Lower lobe of right lung (tissue), 2 donors: ENCODE measurements around the gene OR2T33. TPM values are rescaled to one million over a fixed set of nuclear protein-coding genes. Genes with fewer than 3 reads are reported as not detected.

Experiments
- ATAC-seq, 2 donors: fragments of 200-7000 bp; cut with Tn5 transposase; one replicate each; pipeline ENCODE4 v1.9.1; 2020 to 2022; ENCODE audit warnings: mild to moderate bottlenecking in 2 of 2, moderate library complexity in 2 of 2
- DNase-seq: peaks from one replicate; pipeline ENCODE4 v3.0.0-alpha.2; 2020
- H3K27ac ChIP-seq: fragments of 200-600 bp; one replicate; pipeline ENCODE4 v1.8.0; 2022
- H3K27me3 ChIP-seq: fragments of 200-600 bp; one replicate; pipeline ENCODE4 v1.8.0; 2022; ENCODE audit warnings: low read depth
- H3K36me3 ChIP-seq: fragments of 200-600 bp; one replicate; pipeline ENCODE4 v1.8.0; 2022; ENCODE audit warnings: mild to moderate bottlenecking
- H3K4me1 ChIP-seq: fragments of 200-600 bp; one replicate; pipeline ENCODE4 v1.8.0; 2022
- H3K4me3 ChIP-seq: fragments of 200-600 bp; one replicate; pipeline ENCODE4 v1.8.0; 2022; ENCODE audit warnings: mild to moderate bottlenecking
- H3K9me3 ChIP-seq: fragments of 200-600 bp; one replicate; pipeline ENCODE4 v1.8.0; 2022
- intact Hi-C: fragments of 100-400 bp; cut with DNase I; formaldehyde crosslinking; loops from one replicate; pipeline ENCODE4 v1.11.0; 2022
- total RNA-seq: library from RNA; stranded (reverse); fragmentation: NEBNext Ultra II Directional; extraction: Animal tissue kit (Norgen Biotek cat#: 25700); gene quantifications from one replicate; pipeline ENCODE4 v1.2.1, GENCODE V29; 2021
- TF ChIP-seq, protein P1 (sequence below): fragments of 200-600 bp; IDR thresholded peaks from one replicate; pipeline ENCODE4 v1.8.0; 2022; ENCODE audit warnings: antibody characterized with exemption, mild to moderate bottlenecking
- donor health status: DM: no; HTN: yes; CAD: no; lungs with severe emphysema.

The OR2T33 gene
- total RNA-seq, 1 donor from 2014 or later = not detected

DNA sequence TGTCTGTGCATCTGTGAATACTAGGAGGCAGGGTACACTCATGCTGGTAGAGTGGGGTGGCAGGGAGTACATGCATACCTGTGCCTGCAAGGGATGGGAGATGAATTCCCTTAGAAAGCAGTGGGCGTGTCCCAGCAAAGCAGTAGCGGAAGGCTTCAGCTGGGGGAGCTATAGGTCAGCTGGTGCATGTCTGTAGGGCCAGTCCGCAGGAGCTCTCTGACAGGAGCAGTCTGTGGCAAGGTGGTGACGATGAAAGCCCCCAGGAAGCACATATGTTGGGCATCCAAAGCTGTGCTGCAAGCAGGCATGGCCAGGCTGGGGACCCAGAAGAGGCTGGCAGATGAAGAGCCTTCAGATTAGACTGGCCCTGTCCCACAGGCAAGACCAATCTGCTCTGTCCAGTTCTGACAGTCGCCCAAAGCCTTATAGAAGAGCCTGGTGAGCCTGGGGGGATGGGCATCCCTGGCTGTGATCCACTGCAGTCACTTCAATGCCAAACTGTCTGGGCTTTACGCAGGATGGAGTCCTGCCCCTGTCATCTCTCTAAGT, 48.3 kb downstream of the OR2T33 start:
- DNase-seq (no peak), ATAC-seq (peak in 1 of 2 donors; percentile 25)
- TF ChIP-seq, protein P1, sequence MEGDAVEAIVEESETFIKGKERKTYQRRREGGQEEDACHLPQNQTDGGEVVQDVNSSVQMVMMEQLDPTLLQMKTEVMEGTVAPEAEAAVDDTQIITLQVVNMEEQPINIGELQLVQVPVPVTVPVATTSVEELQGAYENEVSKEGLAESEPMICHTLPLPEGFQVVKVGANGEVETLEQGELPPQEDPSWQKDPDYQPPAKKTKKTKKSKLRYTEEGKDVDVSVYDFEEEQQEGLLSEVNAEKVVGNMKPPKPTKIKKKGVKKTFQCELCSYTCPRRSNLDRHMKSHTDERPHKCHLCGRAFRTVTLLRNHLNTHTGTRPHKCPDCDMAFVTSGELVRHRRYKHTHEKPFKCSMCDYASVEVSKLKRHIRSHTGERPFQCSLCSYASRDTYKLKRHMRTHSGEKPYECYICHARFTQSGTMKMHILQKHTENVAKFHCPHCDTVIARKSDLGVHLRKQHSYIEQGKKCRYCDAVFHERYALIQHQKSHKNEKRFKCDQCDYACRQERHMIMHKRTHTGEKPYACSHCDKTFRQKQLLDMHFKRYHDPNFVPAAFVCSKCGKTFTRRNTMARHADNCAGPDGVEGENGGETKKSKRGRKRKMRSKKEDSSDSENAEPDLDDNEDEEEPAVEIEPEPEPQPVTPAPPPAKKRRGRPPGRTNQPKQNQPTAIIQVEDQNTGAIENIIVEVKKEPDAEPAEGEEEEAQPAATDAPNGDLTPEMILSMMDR = no peak
- intact Hi-C loops = no loop called here
- Histone ChIP-seq H3K4me1 (no peaks in the 10 kb centered on the region), H3K36me3 (no peaks in the 10 kb centered on the region), H3K9me3 (no peaks in the 10 kb centered on the region), H3K27me3 (no peaks in the 10 kb centered on the region), H3K4me3 (no peak overlapping the region), H3K27ac (no peak overlapping the region)

- no peaks in the 10 kb centered on the region for H3K36me3 ChIP-seq
- no peak overlapping the region for H3K4me3 ChIP-seq
- no peaks in the 10 kb centered on the region for H3K9me3 ChIP-seq
- no peak for DNase-seq
- H3K4me1 ChIP-seq = no peaks in the 10 kb centered on the region
- H3K27ac ChIP-seq = no peak overlapping the region
- no peaks in the 10 kb centered on the region for H3K27me3 ChIP-seq
- intact Hi-C loops = no loop called here
- TF ChIP-seq, protein P1 = no peak
- no peak for ATAC-seq
Observed at GRCh38 chr1:248225537-248225936, 52.2 kb downstream of the OR2T33 start.

Other genes with a start within 250 kb of the OR2T33 start
- gene OR2L2, start 247.9 kb downstream of the OR2T33 start, total RNA-seq = not detected
- not detected for gene OR2L3, start 231.1 kb downstream of the OR2T33 start, total RNA-seq
- gene OR2L13, start 182.8 kb downstream of the OR2T33 start, total RNA-seq = not detected
- not detected for gene OR2M5, start 132.8 kb downstream of the OR2T33 start, total RNA-seq
- not detected for gene OR2M2, start 103.2 kb downstream of the OR2T33 start, total RNA-seq
- gene OR2M3, start 80.7 kb downstream of the OR2T33 start, total RNA-seq = not detected
- gene OR2M4, start 46.6 kb downstream of the OR2T33 start, total RNA-seq = not detected
- not detected for gene OR2T12, start 25.4 kb upstream of the OR2T33 start, total RNA-seq
- gene OR2M7, start 46.6 kb upstream of the OR2T33 start, total RNA-seq = not detected
- not detected for gene OR14C36, start 70.8 kb upstream of the OR2T33 start, total RNA-seq
- gene OR2T4, start 83.7 kb upstream of the OR2T33 start, total RNA-seq = not detected
- not detected for gene OR2T6, start 97.8 kb upstream of the OR2T33 start, total RNA-seq
- gene OR2T1, start 125.1 kb upstream of the OR2T33 start, total RNA-seq = not detected
- not detected for gene OR2T2, start 167.7 kb upstream of the OR2T33 start, total RNA-seq
- gene OR2T3, start 195.4 kb upstream of the OR2T33 start, total RNA-seq = not detected
- gene OR2T5, start 210.6 kb upstream of the OR2T33 start, total RNA-seq = not detected
- gene OR2G6, start 230.1 kb upstream of the OR2T33 start, total RNA-seq = not detected